Erythroblast (primary cell): Measurements from ENCODE around the gene ATP11C.
A peak's percentile ranks its signal among the peaks of the same experiment; 100 is the strongest.

ENCODE experiments used
- DNase-seq, 2 experiments: peaks; one replicate each; lab custom pipeline; 2025; lab: John Stamatoyannopoulos, UW
- GATA1 ChIP-seq: IDR thresholded peaks from 2 replicates; pipeline ENCODE4 v1.6.1; 2011; ENCODE audit warnings: low read depth, mild to moderate bottlenecking, control low read depth, low read length, moderate library complexity
- POLR2A ChIP-seq: IDR thresholded peaks from 2 replicates; pipeline ENCODE4 v1.6.1; 2011; ENCODE audit warnings: mild to moderate bottlenecking, low read length

ATP11C gene

GRCh38 chrX:139776599-139776998 lies 156.3 kb downstream of the ATP11C start:
- TF ChIP-seq POLR2A = no peak
- no peak for TF ChIP-seq GATA1
- DNase-seq = no peak

- no peak for TF ChIP-seq POLR2A
- no peak for TF ChIP-seq GATA1
- no peak for DNase-seq
Observed at GRCh38 chrX:139770366-139770765, 162.5 kb downstream of the ATP11C start.

GRCh38 chrX:139766545-139766983 lies 166.3 kb downstream of the ATP11C start:
- DNase-seq = no peak
- TF ChIP-seq POLR2A (no peak), GATA1 (no peak)

GRCh38 chrX:139762400-139763183 lies 170.3 kb downstream of the ATP11C start:
- TF ChIP-seq GATA1 = no peak
- TF ChIP-seq POLR2A = no peak
- DNase-seq = no peak

- TF ChIP-seq GATA1 (no peak), POLR2A (no peak)
Observed at GRCh38 chrX:139759637-139760036, 173.2 kb downstream of the ATP11C start.

GRCh38 chrX:139758809-139759208 lies 174.0 kb downstream of the ATP11C start:
- TF ChIP-seq GATA1 (no peak), POLR2A (no peak)
- no peak for DNase-seq

More at GRCh38 chrX:139759637-139760036, 173.2 kb downstream of the ATP11C start:
- peak; percentile 0 to 7 for DNase-seq

GRCh38 chrX:139758250-139758649 lies 174.6 kb downstream of the ATP11C start:
- peak in 1 of 2 experiments; percentile 3 for DNase-seq
- no peak for TF ChIP-seq GATA1
- no peak for TF ChIP-seq POLR2A

- TF ChIP-seq GATA1 (no peak), POLR2A (no peak)
- DNase-seq = no peak
Observed at GRCh38 chrX:139751053-139751452, 181.8 kb downstream of the ATP11C start.

GRCh38 chrX:139750390-139750789 lies 182.5 kb downstream of the ATP11C start:
- no peak for TF ChIP-seq POLR2A
- TF ChIP-seq GATA1 = no peak
- no peak for DNase-seq

GRCh38 chrX:139739138-139739537 lies 193.7 kb downstream of the ATP11C start:
- no peak for DNase-seq
- TF ChIP-seq GATA1 (no peak), POLR2A (no peak)

- TF ChIP-seq GATA1 (no peak), POLR2A (no peak)
- no peak for DNase-seq
Observed at GRCh38 chrX:139738581-139738980, 194.3 kb downstream of the ATP11C start.

GRCh38 chrX:139736151-139736550 lies 196.7 kb downstream of the ATP11C start:
- TF ChIP-seq GATA1 (no peak), POLR2A (no peak)
- DNase-seq = no peak

- DNase-seq = no peak
- TF ChIP-seq GATA1 = no peak
- TF ChIP-seq POLR2A = no peak
Observed at GRCh38 chrX:139734996-139735395, 197.9 kb downstream of the ATP11C start.

- DNase-seq = no peak
- TF ChIP-seq GATA1 = no peak
- no peak for TF ChIP-seq POLR2A
Observed at GRCh38 chrX:139725720-139726119, 207.1 kb downstream of the ATP11C start.

- no peak for DNase-seq
- no peak for TF ChIP-seq GATA1
- no peak for TF ChIP-seq POLR2A
Observed at GRCh38 chrX:139724626-139725025, 208.2 kb downstream of the ATP11C start.
